Fibroblast of skin of right biceps (primary cell): ENCODE data around the gene CHP1.
"Not testable (repeated sequence)": the region's sequence is repeated elsewhere in the genome, so short reads cannot be mapped to it uniquely, and the experiment has no call there.

Experiments used
- DNase-seq: peaks from one replicate; pipeline ENCODE4 v3.0.0-alpha.2; 2013

Gene CHP1

DNA sequence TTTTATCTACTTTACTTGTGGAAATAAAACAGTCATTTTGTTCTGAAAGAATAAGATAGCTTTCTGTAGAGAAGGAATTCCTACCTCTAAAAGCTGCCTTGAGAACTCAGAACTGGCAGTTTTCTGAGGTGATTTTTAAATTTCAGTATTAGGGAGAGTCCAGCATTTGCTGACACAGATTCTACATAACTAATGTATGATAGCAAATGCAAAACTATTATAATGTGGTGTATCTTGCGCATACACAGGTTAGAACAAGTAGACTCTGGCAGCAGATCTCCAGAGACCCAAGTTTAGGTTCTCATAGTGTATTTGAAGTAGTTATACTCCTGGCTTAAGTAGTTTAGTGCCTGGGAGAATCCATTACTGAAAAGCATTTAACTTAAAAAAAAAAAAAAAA lies 70.5 kb downstream of the CHP1 start:
- no peak for DNase-seq

DNA sequence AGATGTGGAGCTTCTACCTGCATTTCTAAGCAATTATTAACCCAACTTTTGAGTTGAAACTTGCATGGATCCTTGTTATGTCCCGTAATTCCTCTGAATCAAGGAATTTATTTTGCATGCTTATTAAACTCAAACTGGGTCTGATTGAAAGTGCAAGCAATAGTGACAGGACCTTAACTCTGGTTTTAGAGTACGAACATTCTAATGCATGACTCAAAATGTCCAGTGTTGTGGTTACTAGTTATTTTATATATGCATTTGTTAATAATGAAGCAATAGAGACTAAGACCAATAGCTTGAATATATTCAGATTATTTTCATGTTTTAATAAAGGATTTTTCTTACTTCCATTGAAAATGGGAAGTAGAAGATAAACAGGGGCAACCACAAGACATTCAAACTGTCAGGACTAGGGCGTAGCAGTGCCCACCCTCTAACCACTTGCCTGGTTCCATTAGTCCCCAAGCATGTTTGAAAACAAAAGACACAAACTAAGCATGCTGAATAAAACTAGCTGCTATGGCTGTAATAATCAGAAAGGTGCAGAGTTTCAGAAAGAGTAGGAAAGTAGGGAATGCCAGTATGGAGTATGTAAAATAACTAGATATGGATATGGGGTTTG lies 73.2 kb downstream of the CHP1 start:
- DNase-seq: no peak

DNA sequence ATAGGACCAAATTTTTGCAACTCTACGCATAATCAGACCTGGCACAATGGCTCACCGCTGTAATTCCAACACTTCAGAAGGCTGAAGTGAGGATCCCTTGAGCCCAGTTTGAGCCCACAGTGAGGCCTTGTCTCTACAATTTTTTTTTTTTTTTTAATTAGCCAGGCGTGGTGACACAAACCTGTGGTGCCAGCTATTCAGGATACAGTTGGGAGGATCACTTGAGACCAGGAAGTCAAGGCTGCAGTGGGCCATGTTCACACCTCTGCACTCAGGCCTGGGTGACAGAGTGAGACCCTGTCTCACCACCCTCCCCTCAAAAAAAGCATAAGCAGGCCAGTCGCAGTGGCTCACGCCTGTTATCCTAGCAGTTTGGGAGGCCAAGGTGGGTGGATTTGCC lies 76.6 kb downstream of the CHP1 start:
- no peak for DNase-seq

DNA sequence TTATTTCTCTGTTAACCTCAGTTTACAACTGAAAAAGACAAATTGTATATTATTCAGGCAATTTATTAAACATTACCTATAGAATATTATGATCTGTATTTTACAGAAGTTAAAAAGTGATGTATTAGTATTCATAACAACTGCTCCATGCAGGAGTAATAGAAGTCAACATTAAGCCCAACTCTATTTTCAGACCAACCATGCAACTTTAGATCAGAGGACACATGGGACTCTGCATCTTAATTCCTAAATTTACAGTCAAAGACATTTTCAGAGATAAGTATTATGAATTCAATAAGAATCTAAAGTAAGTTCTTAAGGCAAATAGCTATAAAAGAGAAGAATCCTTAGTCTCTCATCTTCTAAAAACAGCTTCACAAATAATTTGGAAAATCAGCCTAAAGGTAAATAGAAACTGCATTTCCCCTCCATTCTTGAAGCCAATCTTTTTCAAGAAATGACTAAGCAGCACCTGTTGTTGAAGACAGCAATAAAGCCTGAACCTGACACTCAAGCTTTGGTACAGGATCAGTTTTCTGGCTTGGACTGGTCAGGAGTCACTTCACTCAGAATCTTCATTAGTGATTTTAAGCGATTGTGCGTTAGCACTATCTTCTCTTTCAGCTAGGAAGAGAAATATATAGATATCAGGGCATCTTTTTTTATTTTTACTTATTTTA lies 78.3 kb downstream of the CHP1 start:
- no peak for DNase-seq

DNA sequence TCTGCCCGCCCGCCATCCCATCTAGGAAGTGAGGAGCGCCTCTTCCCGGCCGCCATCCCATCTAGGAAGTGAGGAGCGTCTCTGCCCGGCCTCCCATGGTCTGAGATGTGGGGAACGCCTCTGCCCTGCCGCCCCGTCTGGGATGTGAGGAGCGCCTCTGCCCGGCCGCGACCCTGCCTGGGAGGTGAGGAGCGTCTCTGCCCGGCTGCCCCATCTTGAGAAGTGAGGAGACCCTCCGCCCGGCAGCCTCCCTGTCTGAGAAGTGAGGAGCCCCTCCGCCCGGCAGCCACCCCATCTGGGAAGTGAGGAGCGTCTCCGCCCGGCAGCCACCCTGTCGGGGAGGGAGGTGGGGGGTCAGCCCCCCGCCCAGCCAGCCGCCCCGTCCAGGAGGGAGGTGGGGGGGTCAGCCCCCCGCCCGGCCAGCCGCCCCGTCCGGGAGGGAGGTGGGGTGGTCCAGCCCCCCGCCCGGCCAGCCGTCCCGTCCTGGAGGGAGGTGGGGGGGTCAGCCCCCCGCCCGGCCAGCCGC lies 89.8 kb downstream of the CHP1 start:
- not testable (repeated sequence) for DNase-seq

DNA sequence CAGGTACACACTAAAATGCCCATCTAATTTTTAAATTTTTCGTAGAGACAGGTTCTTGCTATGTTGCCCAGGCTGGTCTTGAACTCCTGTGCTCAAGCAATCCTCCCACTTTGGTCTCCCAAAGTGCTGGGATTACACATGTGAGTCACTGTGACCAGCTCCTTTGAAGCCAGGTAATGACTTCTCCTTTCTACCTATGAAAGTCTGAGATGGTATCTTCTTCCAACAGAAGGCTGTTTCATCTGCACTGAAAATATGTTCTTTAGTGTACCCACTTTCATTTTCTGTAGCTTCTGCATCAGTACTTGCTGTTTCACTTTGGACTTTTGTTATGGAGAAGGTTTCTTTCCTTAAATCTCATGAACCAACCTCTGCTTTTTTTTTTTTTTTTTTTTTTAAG lies 92.5 kb downstream of the CHP1 start:
- DNase-seq: no peak

DNA sequence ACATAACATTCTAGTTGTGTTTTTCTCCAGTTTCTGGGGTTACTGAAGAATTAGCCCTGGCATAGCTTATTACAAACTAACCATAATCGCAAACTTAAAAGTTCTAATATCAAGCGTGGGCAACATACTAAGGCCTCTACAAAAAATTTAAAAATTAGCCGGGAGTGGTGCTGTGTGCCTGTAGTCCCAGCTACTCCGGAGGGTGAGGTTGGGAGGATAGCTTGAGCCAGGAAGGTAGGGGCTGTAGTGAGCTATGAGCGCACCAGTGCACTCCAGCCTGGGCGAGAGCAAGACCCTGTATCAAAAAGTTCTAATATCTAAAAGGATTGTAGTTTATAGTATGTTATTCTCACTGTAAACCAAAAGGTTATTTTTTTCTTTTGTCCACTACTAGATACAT lies 100.2 kb downstream of the CHP1 start:
- DNase-seq: no peak
